DMS114 treated with DMSO at 0.1 percent for 48 hours (cell line): ENCODE data around the gene LYZL2.
"Not testable (repeated sequence)": the region's sequence is repeated elsewhere in the genome, so short reads cannot be mapped to it uniquely, and the experiment has no call there.

Source experiments
- DNase-seq: peaks from one replicate; lab custom pipeline; 2025; ENCODE audit not compliant: unreplicated experiment; lab: John Stamatoyannopoulos, UW

LYZL2 gene

DNA sequence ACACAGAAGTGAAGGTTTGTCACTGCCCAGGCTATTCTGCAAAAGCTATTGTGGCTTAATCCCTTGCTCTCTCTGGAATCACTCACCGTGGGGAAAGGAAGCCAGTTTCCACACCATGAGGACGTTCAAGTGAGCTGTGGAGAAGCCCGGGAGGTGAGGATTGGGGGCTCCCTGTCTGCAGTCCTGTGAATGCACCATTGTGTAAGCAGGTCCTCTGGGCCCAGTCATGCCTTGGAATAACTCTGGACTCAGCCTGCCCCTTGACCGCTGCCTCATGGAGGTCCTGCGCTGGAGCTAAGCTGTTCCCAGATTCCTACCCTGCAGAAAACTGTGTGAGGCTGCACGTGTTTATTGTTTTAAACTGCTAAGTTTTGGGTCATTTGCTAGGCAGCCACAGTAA is 33.5 kb downstream of the LYZL2 start:
- no peak for DNase-seq

DNA sequence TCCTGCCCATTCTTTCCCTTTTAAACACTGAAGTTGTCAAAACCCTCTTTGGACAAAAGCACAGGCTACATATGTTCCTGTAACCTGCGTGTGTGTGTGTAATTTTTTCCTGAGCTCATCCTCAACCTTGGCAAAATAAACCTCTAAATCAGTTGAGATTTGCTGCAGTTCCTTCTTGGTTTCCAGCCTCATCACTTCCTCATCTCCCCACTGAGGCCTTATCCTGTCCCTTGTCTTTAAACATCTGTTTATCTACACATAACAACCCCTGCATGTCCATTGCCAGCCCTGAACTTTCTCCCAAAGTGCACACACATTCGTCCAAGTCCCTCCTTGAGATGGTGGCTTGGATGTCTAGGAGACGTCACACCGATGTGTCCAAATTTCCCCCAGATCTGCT is 35.5 kb downstream of the LYZL2 start:
- no peak for DNase-seq

DNA sequence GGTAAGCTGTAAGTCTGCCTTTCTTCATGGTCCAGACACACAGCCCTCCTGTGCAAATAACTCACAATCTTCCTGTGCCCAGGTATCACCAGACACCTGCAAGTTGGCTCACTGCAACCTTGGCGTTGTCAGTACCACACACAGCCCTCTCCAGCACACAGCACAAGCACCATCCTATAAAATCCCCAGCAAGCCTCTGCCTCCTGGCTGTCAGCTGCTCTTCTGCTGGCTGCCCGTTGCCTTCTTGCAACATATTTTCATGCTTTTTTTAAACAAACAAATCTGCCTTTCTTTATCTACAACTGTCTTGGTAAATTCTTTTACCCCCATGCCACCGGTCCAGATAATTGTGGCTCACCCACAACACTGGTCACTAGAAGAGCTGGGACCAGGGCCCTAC is 36.8 kb downstream of the LYZL2 start:
- not testable (repeated sequence) for DNase-seq

DNA sequence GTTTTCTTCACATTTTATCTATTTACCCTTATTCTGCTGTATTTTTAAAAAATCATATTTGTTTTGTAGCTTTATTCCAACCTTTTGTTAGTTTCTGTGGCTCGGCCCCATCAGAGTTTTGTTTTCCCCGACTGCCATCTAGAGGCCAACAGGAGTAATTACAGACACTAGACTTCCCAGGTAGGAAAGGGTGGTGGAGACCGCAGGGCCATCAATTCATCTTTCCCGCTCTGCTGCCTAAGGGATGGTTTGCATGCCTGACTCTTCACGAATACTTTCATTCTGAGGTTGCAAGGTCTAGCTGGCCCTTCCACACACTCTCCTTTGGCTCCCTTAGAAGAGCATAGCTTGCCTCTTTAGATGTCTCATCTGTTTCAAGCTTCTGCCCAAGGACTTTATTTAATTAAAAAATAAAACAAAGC is 38.3 kb downstream of the LYZL2 start:
- DNase-seq: peak; percentile 35

DNA sequence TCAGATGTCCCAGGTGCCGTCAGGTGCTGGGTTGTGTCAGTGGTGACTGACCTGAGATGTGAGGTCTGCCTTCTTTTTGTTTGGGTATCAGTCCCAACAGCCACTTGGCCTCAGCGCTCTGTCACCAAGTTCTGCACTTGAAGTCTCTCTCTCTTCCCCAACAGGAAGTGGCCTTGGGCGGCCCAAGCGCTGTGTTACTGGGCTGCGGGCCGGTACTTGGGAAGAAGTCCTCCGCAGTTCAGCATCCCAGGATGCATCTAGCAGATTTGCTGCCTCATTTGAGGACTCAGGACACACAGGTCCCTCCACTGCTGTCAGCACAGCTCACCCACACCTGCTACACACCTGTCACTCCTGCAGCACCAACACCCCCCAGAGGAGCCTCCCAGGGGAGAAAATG is 40.1 kb downstream of the LYZL2 start:
- DNase-seq: no peak

DNA sequence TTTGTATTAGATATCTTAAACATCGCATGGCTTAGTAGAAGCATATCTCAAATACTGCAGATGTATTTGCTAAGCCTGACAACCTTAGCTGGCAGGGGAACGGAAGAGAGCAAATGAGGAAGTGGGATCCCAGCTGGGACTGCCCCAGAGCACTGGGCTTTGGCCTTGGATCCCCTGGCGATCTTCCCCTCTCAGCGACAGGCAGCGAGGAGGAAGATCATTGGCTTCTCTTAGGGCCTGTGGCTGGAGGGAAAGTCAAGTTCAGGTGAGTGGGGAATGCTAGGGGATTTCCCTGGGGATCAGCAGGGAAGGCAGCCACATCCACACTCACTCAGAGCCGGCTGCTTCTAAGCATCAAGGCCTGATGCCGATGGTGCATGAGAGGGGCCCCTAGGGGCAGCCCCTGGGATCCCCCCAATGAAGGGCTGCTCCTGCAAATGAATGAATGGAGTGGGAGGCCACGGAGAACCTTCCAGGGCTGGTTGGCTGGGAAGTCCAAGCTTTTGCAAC is 42.0 kb downstream of the LYZL2 start:
- no peak for DNase-seq

DNA sequence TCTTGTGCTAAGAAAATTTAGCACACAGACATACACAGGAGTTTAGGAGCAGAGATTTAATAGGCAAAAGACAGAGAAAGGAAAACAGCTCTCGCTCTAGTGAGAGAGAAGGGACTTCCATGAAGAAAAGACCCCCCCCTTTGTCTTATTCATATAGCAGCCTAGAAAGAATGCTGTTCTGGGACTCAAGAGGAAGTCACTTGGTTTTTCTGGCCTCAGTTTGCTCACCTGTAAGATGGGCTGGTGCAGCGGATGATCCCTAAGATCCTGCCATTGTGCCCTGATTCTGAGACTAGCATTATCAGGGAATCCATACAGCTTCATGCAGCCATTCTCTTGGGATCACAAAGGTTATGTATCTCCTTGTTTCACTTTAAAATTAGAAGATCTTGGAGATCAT is 42.7 kb downstream of the LYZL2 start:
- no peak for DNase-seq

DNA sequence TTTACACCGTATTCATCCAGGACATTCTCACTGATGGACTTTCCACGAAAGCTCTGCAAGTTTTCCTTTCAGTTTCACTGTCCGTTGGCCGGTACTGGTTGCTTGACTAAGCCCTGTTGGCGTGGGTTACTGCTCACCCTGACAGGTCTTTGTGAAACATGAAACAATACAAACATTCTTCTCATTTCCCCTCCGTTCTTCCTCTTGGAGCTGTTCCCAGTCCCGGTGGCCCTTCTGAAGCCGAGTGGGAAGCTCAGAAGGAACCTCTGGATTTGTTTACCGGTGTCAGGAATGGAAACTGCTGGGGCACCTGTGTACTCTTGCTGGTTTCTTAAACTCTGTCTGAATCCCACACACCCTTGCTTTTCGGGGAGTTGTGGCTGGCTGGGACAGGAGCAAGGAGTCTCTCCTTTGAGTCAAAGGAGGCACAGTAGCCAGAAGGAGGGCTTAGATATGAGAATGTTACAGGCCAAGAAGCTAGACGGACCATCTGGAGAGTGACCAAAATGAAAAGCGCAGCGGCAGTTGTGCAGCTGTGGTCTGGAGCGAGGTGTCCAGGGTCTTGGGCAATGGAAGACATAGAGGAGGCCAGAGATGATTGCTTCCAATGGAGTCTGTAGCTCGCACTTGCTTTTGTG is 45.7 kb downstream of the LYZL2 start:
- peak; percentile 9 for DNase-seq

DNA sequence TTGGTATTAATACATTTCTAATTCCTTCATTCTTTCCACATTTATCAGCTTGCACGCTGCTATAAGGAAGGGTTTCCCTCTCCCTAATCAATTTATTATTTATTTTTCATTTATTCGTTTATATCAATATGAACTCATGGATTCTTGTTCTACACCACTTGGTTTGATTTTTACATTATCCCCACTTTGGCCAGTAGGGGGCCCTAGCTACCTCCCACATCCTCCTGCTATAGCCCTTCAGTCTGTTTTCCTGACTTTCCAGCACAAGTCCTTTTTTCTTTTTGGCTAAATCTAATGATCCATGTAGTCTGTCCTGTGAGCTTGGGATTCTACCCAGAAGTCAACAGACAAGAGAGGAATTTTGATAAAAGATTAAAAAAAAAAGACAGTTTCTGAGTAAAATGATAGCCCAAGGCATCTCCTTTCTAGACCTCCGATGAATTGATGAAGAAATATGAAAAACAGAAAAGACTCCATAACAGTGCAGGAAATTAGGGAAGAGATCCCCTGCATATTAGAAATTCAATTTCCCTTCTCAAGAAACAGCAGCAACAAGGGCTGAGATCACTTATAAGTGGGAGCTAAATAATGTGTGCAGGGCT is 47.7 kb downstream of the LYZL2 start:
- DNase-seq: peak; percentile 25

DNA sequence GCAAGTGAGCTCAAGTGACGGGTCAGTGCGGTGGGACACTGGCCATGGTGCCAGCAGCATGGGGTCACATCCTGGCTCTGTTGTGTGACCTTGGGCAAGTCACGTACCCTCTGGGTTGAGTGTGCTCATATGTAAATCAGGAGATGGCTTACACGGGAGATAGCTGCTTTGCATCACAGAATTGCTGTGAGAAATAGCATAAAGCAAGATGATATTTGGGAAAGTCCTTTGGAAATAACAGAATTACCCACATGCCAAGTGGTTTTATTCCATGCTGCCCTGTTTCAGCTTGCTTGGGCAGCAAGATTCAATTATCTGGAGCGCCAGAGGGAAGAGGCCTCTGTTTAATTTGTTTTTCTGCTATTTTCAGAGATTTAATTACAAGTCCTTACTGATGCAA is 48.9 kb downstream of the LYZL2 start:
- no peak for DNase-seq

DNA sequence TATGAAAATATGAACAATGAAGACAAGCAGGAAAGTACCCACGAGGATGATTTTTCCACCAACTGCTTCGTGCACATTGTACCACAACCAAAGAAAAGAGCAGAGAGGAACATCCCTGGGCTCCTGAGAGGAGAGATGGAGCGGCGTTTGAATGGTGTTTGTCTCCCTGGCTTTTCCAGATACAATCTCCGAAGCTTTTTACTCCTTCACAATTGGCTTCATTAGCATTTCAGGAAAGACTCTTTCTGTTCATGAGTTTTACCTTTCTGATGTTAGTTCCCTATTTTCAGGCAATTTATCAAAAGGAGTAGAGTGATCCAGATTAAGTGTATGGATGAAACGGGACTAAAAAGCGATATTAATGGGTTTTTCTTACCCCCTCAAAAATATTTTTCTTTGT is 49.3 kb downstream of the LYZL2 start:
- DNase-seq: no peak

DNA sequence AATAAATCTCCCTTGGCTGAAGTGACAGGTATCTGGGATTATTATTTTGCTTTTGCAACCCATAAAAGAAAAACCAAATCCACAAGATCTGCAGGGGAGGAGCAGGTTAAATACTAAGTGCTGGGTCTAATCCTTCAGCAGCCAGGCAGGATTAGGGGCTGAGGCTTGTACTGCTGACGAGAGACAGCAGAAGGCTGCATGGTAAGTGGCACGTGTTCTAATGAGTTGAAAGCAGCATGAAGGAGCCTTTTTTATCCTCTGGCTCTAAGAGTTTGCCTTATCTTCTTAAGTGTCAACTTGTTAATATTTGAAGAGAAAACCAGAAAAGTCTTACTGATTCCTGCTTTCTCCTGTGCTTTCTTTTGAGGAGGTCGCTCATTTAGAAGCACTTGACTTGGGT is 50.0 kb downstream of the LYZL2 start:
- no peak for DNase-seq

DNA sequence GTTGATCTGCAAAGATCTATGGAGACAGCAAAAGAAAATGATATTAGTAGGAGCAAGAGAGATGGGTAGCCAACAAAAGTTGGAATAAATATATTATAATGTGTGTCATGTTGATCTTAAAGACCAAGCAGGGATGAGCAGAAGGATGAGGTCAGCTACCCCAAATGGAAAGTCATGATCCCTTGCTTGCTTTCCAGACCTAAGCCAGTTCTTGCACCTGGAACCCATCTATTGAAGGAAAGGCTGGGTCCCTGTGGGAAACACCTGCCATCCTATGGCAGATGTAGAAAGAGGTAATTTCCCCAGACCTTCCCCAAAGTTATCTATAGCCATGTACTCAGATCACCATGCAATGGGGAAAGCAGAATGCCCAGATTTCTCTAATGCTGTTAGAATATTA is 52.5 kb downstream of the LYZL2 start:
- DNase-seq: no peak

DNA sequence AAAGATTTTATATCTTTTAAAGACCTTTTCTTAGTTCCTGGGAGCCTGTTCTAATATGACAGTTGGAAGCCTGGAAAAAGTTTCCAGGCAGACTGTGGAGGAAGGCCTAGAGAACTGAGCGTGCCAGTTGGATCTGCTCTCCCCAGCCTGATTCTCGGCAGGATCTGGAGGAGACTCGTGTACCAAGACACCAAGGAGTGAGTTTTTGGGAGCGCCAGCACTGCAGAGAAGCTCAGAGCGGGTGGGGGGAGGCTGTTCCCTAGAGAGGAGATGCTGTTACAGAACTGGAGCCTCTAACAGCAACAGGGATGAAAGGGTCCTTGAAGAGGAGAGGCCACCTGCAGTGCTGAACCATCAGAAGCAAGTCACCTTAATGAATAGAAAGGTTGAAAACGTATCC is 52.9 kb downstream of the LYZL2 start:
- no peak for DNase-seq

DNA sequence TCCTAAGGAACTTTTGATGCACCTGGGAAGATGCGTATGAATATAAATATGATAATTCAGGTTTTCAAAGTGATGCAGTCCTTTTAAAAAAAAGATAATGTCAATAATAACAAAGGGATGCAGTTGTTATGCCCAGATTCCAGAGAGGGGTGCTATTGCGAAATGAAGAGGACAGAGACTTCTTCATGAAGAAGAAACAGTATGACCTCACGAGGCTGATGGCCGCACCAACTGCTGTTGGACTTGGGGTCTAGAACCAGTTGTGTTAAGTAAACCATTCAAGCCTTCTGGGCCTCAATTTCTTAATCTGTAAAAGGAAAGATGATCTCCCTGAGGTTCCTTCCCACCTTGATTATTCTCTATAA is 55.1 kb downstream of the LYZL2 start:
- DNase-seq: no peak

DNA sequence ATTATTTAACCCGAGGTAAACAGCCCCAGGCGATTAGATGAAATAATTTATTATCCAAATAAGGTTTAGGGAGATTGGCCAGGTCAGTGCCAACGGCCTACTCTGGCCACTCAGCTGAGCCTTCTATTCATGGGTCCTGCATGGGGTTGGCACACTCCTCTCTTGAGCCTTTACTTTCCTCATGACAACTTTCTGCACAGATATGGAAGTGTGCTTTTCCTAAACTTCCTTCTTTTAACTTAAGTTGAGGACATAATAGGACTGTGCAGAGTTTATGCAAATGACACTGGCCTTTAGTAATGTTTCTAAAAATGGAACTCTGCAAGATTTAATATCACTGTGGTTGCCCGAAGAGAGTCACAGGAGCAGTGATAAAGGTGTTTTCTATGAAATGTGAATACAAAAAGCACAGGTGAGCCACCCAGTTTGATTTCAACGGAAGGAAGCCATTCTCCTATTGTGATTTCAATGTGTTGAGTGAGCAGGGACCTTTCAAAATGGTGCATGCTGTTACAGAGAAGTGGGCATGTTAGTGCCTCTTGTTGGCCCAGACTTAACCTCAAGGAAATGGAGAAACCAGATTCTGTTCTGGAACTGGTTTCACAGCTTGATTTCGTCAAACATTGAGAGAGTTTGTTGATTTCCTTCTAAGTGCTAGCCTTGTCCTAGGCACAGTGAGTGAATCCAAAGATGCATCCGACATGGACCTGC is 55.7 kb downstream of the LYZL2 start:
- no peak for DNase-seq

DNA sequence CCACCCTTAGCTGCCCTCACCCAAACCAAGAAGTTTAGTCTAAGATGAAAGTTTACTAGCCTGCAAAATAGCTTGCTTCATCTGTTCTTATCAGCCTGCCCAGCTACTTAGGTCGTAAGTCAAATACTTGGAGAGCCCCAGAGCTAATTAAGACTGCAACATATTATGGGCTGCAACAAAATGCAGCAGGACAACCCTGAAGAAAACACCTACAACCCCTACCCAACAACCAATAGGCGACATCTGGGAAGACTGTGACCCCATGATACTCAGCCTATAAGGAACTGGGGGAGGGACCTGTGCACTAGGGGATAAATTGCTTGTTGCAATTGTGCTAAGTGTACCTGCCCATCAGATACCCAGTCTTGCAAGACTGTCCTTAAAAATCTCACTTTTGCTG is 64.1 kb downstream of the LYZL2 start:
- DNase-seq: no peak

DNA sequence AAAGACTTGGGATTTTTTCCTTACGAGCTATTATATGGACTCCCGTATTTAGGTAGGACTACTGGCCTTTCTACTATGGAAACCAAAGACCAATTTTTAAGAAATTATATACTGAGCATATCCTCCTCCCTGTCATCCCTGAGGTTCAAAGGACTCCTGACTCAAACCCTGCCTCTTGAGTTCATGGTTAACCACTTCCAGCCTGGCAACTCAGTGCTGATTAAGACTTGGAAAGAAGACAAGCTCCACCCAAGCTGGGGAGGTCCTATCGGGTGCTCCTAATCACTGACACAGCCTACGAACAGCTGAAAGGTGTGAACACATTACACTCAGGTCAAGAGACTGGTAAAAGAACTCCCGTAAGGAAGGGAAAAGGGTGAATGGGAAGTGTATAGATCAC is 66.8 kb downstream of the LYZL2 start:
- no peak for DNase-seq
